ENCODE measurements around the gene ZNF552. TPM values are rescaled to one million over a fixed set of nuclear protein-coding genes. Genes with fewer than 3 reads are reported as not detected.
A peak's percentile ranks its signal among the peaks of the same experiment; 100 is the strongest.

Gene ZNF552
- total and polyA plus RNA-seq, 2 of the 13 experiments (the other 11 are each of a cell fraction or from before 2014, with no cell fraction given): 8.1 to 16.6 TPM

GRCh38 chr19:57819475-57820148, 4.9 kb upstream of the ZNF552 start (continued):
- no peak for TF ChIP-seq ZNF713 (CRISPR knock-in tag; IDR thresholded peaks at IDR 0.05)
- TF ChIP-seq ZNF556 (CRISPR knock-in tag; IDR thresholded peaks at IDR 0.05; ENCODE audit: borderline replicate concordance): no peak; the same call in 1 of the 2 replicates
- no peak for TF ChIP-seq SRSF4 (IDR thresholded peaks at IDR 0.05; ENCODE audit: low read depth, low read length, poor library complexity, severe bottlenecking)
- no peak for TF ChIP-seq ZNF225 (CRISPR knock-in tag; IDR thresholded peaks at IDR 0.05)
- no peak for TF ChIP-seq ZNF7 (CRISPR knock-in tag; IDR thresholded peaks at IDR 0.05)
- TF ChIP-seq REXO4 (CRISPR knock-in tag; IDR thresholded peaks at IDR 0.05; ENCODE audit: borderline replicate concordance): no peak
- TF ChIP-seq BCL6 (CRISPR knock-in tag; IDR thresholded peaks at IDR 0.05): no peak
- TF ChIP-seq DPF2 (CRISPR knock-in tag; IDR thresholded peaks at IDR 0.05; ENCODE audit: borderline replicate concordance, low read depth): no peak
- TF ChIP-seq CCAR2 (optimal IDR thresholded peaks at IDR 0.05; ENCODE audit: low read depth, low read length): no peak
- no peak for TF ChIP-seq NFIB (CRISPR knock-in tag; IDR thresholded peaks at IDR 0.05; ENCODE audit: borderline replicate concordance)
- 0 out of 2 replicates have a peak, but pooled peaks have one; percentile 11 for TF ChIP-seq ZNF770 (CRISPR knock-in tag; IDR thresholded peaks at IDR 0.05)
- no peak for TF ChIP-seq TIGD3 (CRISPR knock-in tag; IDR thresholded peaks at IDR 0.05; ENCODE audit: borderline replicate concordance)
- TF ChIP-seq ZNF615 (CRISPR knock-in tag; IDR thresholded peaks at IDR 0.05; ENCODE audit: borderline replicate concordance): no peak
- TF ChIP-seq HIC2 (CRISPR knock-in tag; IDR thresholded peaks at IDR 0.05; ENCODE audit: low read depth): no peak
- TF ChIP-seq TBP (CRISPR knock-in tag; IDR thresholded peaks at IDR 0.05): no peak
- TF ChIP-seq ZFY (CRISPR knock-in tag; IDR thresholded peaks at IDR 0.05): peak; percentile 64; the same call in 1 of the 2 replicates
- TF ChIP-seq FOSL1 (CRISPR knock-in tag; IDR thresholded peaks at IDR 0.05; ENCODE audit: borderline replicate concordance): no peak
- TF ChIP-seq ZNF850 (CRISPR knock-in tag; conservative IDR thresholded peaks at IDR 0.05): no peak
- TF ChIP-seq FOXC1 (CRISPR knock-in tag; IDR thresholded peaks at IDR 0.05; ENCODE audit: borderline replicate concordance): peak; percentile 79; the same call in 1 of the 2 replicates
- TF ChIP-seq HDAC6 (IDR thresholded peaks at IDR 0.05; ENCODE audit: low read depth, low read length): no peak
- TF ChIP-seq ZNF678 (CRISPR knock-in tag; IDR thresholded peaks at IDR 0.05): no peak
- no peak for TF ChIP-seq ZNF432 (CRISPR knock-in tag; IDR thresholded peaks at IDR 0.05; ENCODE audit: borderline replicate concordance)
- TF ChIP-seq HOXA7 (CRISPR knock-in tag; IDR thresholded peaks at IDR 0.05): no peak
